Measurements from ENCODE around the gene SULT1B1. TPM values are rescaled to one million over a fixed set of nuclear protein-coding genes. Genes with fewer than 3 reads are reported as not detected.
A peak's percentile ranks its signal among the peaks of the same experiment; 100 is the strongest.
"Not testable (repeated sequence)": the region's sequence is repeated elsewhere in the genome, so short reads cannot be mapped to it uniquely, and the experiment has no call there.

Gene SULT1B1
- total and polyA plus RNA-seq, 9 donors, result 0.36 to 9.3 (median 0.53) TPM

DNA sequence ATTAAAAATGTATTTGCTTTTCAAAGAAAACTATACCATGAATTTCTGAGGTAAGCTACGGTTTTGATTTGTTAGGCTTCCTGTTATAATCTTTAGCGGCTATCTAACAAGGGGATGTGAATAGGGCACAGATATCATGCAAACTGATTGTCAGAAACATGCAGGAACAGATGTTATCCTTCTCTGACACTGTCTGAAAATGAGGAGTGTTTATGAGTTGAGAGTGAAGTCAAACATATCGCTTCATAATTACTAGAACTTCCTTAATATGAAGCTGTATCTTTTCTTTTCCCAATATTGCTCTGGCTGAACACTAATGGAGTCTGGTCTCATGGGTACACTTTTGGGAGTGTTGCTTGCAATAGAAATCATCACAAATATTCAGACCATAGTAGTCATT lies 16.3 kb upstream of the SULT1B1 start:
- Histone ChIP-seq H3K9me3 (replicated peaks; ENCODE audit: control insufficient read depth, low read depth, low read length) (no peaks in the 10 kb centered on the region), H3K4me1 (ENCODE audit: control insufficient read depth, insufficient read depth, low read length) (no peaks in the 10 kb centered on the region), H3K27ac (ENCODE audit: low read length) (no peak overlapping the region), H3K4me3 (ENCODE audit: low read length) (no peak overlapping the region), H3K36me3 (ENCODE audit: control insufficient read depth, insufficient read depth, low read length) (no peaks in the 10 kb centered on the region), H3K27me3 (ENCODE audit: control insufficient read depth, insufficient read depth, low read length) (no peaks in the 10 kb centered on the region)
- peak; percentile 12 for DNase-seq
- no CpG with 5 or more reads among the region's 3 CpGs for WGBS (ENCODE audit: insufficient coverage)

- Histone ChIP-seq H3K27me3 (ENCODE audit: control insufficient read depth, insufficient read depth, low read length) (no peaks in the 10 kb centered on the region), H3K9me3 (replicated peaks; ENCODE audit: control insufficient read depth, low read depth, low read length) (no peaks in the 10 kb centered on the region), H3K36me3 (ENCODE audit: control insufficient read depth, insufficient read depth, low read length) (no peaks in the 10 kb centered on the region), H3K27ac (ENCODE audit: low read length) (no peak overlapping the region), H3K4me1 (ENCODE audit: control insufficient read depth, insufficient read depth, low read length) (no peaks in the 10 kb centered on the region), H3K4me3 (ENCODE audit: low read length) (no peak overlapping the region)
- WGBS (ENCODE audit: insufficient coverage), result no CpG with 5 or more reads among the region's 2 CpGs
- DNase-seq, result no peak
Observed at GRCh38 chr4:69775321-69775867, 15.0 kb upstream of the SULT1B1 start.

DNA sequence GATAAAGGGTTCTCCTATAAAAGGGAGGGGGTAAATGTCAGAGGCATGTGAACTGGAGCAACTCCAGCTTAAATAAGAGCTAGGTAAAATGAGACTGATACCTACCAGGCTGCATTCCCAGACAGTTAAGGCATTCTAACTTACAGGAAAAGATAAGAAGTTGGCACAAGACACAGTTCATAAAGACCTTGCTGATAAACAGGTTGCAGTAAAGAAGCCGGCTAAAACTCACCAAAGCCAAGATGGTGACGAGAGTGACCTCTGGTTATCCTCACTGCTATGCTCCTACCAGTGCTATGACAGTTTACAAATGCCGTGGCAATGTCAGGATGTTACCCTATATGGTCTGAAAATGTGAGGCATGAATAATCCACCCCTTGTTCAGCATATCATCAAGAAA lies 13.1 kb upstream of the SULT1B1 start:
- Histone ChIP-seq H3K9me3 (replicated peaks; ENCODE audit: control insufficient read depth, low read depth, low read length) (no peaks in the 10 kb centered on the region), H3K4me1 (ENCODE audit: control insufficient read depth, insufficient read depth, low read length) (no peaks in the 10 kb centered on the region), H3K27ac (ENCODE audit: low read length) (no peak overlapping the region), H3K4me3 (ENCODE audit: low read length) (no peak overlapping the region), H3K27me3 (ENCODE audit: control insufficient read depth, insufficient read depth, low read length) (no peaks in the 10 kb centered on the region), H3K36me3 (ENCODE audit: control insufficient read depth, insufficient read depth, low read length) (no peaks in the 10 kb centered on the region)
- no CpG with 5 or more reads among the region's 3 CpGs for WGBS (ENCODE audit: insufficient coverage)
- no peak for DNase-seq

DNA sequence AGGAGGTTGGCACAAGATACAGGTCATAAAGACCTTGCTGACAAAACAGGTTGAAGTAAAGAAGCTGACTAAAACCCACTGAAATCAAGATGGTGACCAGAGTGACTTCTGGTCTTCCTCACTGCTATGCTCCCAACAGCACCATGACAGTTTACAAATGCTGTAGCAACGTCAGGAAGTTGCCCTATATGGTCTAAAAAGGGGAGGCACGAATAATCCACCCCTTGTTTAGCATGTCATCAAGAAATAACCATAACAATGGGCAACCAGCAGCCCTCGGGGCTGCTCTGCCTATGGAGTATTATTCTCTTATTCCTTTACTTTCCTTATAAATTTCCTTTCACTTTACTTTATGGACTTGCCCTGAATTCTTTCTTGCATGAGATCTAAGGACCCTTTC lies 8.1 kb upstream of the SULT1B1 start:
- not testable (repeated sequence) for H3K4me1 ChIP-seq (ENCODE audit: control insufficient read depth, insufficient read depth, low read length); H3K4me3 ChIP-seq (ENCODE audit: low read length); H3K36me3 ChIP-seq (ENCODE audit: control insufficient read depth, insufficient read depth, low read length); H3K27ac ChIP-seq (ENCODE audit: low read length); H3K27me3 ChIP-seq (ENCODE audit: control insufficient read depth, insufficient read depth, low read length); H3K9me3 ChIP-seq (replicated peaks; ENCODE audit: control insufficient read depth, low read depth, low read length); DNase-seq
- 62% methylated on average over 2 of the region's 3 CpGs for WGBS (ENCODE audit: insufficient coverage)

- Histone ChIP-seq H3K4me3 (ENCODE audit: low read length) (no peak overlapping the region), H3K27ac (ENCODE audit: low read length) (no peak overlapping the region), H3K9me3 (replicated peaks; ENCODE audit: control insufficient read depth, low read depth, low read length) (no peaks in the 10 kb centered on the region), H3K4me1 (ENCODE audit: control insufficient read depth, insufficient read depth, low read length) (no peaks in the 10 kb centered on the region), H3K27me3 (ENCODE audit: control insufficient read depth, insufficient read depth, low read length) (no peaks in the 10 kb centered on the region), H3K36me3 (ENCODE audit: control insufficient read depth, insufficient read depth, low read length) (no peaks in the 10 kb centered on the region)
- WGBS (ENCODE audit: insufficient coverage), result no CpG with 5 or more reads among the region's 1 CpG
- no peak for DNase-seq
Observed at GRCh38 chr4:69765751-69766150, 5.3 kb upstream of the SULT1B1 start.

DNA sequence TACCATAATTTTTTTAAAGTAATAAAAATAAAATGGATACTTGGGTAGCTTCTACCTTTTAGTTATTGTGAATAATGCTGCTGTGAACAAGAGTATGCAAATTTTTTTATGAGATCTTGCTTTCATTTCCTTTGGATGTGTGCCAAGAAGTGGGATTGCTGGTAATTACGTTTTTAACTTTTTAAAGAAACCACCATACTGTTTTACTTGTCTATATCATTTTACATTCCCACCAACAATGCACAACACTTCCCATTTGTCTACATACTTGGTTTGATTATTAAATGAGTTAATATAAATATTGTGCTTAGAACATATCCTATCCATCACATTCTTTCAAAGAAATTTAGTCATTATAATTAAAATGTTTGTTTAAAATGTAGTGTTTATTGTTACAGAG lies 3.9 kb upstream of the SULT1B1 start:
- Histone ChIP-seq H3K9me3 (replicated peaks; ENCODE audit: control insufficient read depth, low read depth, low read length) (no peaks in the 10 kb centered on the region), H3K27ac (ENCODE audit: low read length) (no peak overlapping the region), H3K36me3 (ENCODE audit: control insufficient read depth, insufficient read depth, low read length) (no peaks in the 10 kb centered on the region), H3K4me3 (ENCODE audit: low read length) (no peak overlapping the region), H3K4me1 (ENCODE audit: control insufficient read depth, insufficient read depth, low read length) (no peaks in the 10 kb centered on the region), H3K27me3 (ENCODE audit: control insufficient read depth, insufficient read depth, low read length) (no peaks in the 10 kb centered on the region)
- no peak for DNase-seq
- WGBS (ENCODE audit: insufficient coverage), result no CpG with 5 or more reads among the region's 1 CpG

GRCh38 chr4:69763233-69763632 lies 2.8 kb upstream of the SULT1B1 start:
- H3K27me3 ChIP-seq (ENCODE audit: control insufficient read depth, insufficient read depth, low read length), result no peaks in the 10 kb centered on the region
- no peaks in the 10 kb centered on the region for H3K9me3 ChIP-seq (replicated peaks; ENCODE audit: control insufficient read depth, low read depth, low read length)
- H3K4me1 ChIP-seq (ENCODE audit: control insufficient read depth, insufficient read depth, low read length), result no peaks in the 10 kb centered on the region
- DNase-seq, result no peak
- 100% methylated on average over 1 of the region's 3 CpGs for WGBS (ENCODE audit: insufficient coverage)
- no peak overlapping the region for H3K27ac ChIP-seq (ENCODE audit: low read length)
- no peak overlapping the region for H3K4me3 ChIP-seq (ENCODE audit: low read length)
- H3K36me3 ChIP-seq (ENCODE audit: control insufficient read depth, insufficient read depth, low read length), result no peaks in the 10 kb centered on the region

DNA sequence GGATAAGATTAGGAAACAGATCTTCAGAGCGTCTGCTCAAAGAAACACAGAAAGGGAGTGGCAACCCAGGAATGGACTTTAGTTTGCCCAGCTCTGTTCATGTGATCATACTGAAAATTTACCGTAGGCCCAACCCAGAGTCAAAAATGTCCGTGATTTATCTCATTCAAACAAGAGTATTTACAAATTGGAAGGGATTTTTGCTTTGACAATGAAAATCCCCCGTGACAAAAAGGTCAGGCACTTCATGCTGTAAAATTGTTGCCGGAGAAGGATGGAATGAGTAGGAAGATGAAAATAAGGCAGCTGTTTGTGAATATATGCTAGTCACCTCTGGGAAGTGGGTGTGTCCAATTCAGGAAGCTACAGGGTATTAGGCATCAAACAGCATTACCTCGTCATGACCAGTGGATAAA lies 1.2 kb downstream of the SULT1B1 start:
- no peaks in the 10 kb centered on the region for H3K27me3 ChIP-seq (ENCODE audit: control insufficient read depth, insufficient read depth, low read length)
- 47% methylated on average over 2 of the region's 6 CpGs for WGBS (ENCODE audit: insufficient coverage)
- no peaks in the 10 kb centered on the region for H3K9me3 ChIP-seq (replicated peaks; ENCODE audit: control insufficient read depth, low read depth, low read length)
- no peaks in the 10 kb centered on the region for H3K4me1 ChIP-seq (ENCODE audit: control insufficient read depth, insufficient read depth, low read length)
- no peak for DNase-seq
- no peaks in the 10 kb centered on the region for H3K36me3 ChIP-seq (ENCODE audit: control insufficient read depth, insufficient read depth, low read length)
- no peak overlapping the region for H3K4me3 ChIP-seq (ENCODE audit: low read length)
- H3K27ac ChIP-seq (ENCODE audit: low read length), result no peak overlapping the region

DNA sequence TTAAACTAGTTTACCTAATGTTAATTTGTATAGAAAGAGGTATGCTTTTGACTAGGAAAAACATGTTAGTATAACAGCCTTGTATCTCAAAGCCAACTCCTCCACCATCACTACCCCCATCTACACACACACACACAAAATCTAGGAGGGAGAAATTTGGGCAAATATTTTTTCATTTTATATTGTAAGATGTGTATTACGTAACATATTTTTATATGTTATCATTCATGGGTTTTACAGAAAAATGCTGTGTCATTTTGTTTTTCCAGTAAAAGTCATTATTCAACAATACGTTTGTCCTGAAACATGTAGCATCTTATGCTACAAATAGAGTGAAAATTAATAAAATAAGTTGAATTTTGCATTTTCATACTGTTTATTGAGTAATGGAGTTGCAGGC lies 3.0 kb downstream of the SULT1B1 start:
- WGBS (ENCODE audit: insufficient coverage), result no CpG with 5 or more reads among the region's 2 CpGs
- Histone ChIP-seq H3K4me3 (ENCODE audit: low read length) (no peak overlapping the region), H3K9me3 (replicated peaks; ENCODE audit: control insufficient read depth, low read depth, low read length) (no peaks in the 10 kb centered on the region), H3K27me3 (ENCODE audit: control insufficient read depth, insufficient read depth, low read length) (no peaks in the 10 kb centered on the region), H3K36me3 (ENCODE audit: control insufficient read depth, insufficient read depth, low read length) (no peaks in the 10 kb centered on the region), H3K4me1 (ENCODE audit: control insufficient read depth, insufficient read depth, low read length) (no peaks in the 10 kb centered on the region), H3K27ac (ENCODE audit: low read length) (no peak overlapping the region)
- DNase-seq, result no peak

DNA sequence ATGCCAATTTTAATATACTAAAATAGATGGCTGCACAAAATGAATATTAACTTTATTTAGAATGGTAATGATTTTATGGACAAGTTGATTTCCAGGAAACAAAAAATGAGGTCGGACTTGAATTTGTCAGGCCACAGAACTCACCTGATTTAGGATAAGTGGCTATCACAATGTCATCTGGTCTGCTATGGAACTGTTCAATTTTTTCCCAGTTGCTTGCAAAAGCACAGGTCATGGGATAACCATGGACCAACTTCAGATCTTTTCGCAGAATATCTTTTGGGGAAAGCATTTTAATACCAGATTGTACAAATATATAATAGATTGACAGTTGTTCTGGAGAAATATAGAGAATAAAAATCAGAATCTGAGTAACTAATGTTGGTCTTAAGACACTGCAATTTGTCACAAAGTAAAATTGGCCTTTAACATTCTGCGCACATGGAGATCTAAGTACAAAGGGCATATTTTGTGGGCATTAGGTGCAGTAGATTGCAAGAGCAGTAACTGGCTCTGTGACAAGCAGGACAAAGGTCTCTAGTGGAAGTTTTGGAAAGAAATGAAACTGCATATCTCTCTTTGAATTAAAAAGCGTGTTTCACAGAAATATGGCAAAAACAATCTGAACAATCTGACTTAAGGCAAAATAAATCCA lies 5.4 kb downstream of the SULT1B1 start:
- no peak overlapping the region for H3K4me3 ChIP-seq (ENCODE audit: low read length)
- no peaks in the 10 kb centered on the region for H3K36me3 ChIP-seq (ENCODE audit: control insufficient read depth, insufficient read depth, low read length)
- no peaks in the 10 kb centered on the region for H3K4me1 ChIP-seq (ENCODE audit: control insufficient read depth, insufficient read depth, low read length)
- WGBS (ENCODE audit: insufficient coverage), result 100% methylated on average over 2 of the region's 4 CpGs
- no peak overlapping the region for H3K27ac ChIP-seq (ENCODE audit: low read length)
- DNase-seq, result no peak
- no peaks in the 10 kb centered on the region for H3K27me3 ChIP-seq (ENCODE audit: control insufficient read depth, insufficient read depth, low read length)
- H3K9me3 ChIP-seq (replicated peaks; ENCODE audit: control insufficient read depth, low read depth, low read length), result no peaks in the 10 kb centered on the region

GRCh38 chr4:69753686-69754085 lies 6.7 kb downstream of the SULT1B1 start:
- WGBS (ENCODE audit: insufficient coverage), result 80% methylated on average over 1 of the region's 1 CpG
- Histone ChIP-seq H3K27ac (ENCODE audit: low read length) (no peak overlapping the region), H3K36me3 (ENCODE audit: control insufficient read depth, insufficient read depth, low read length) (no peaks in the 10 kb centered on the region), H3K4me1 (ENCODE audit: control insufficient read depth, insufficient read depth, low read length) (no peaks in the 10 kb centered on the region), H3K27me3 (ENCODE audit: control insufficient read depth, insufficient read depth, low read length) (no peaks in the 10 kb centered on the region), H3K4me3 (ENCODE audit: low read length) (no peak overlapping the region), H3K9me3 (replicated peaks; ENCODE audit: control insufficient read depth, low read depth, low read length) (no peaks in the 10 kb centered on the region)
- DNase-seq, result peak; percentile 36
